ENCODE measurements around the gene KLHL17. TPM values are rescaled to one million over a fixed set of nuclear protein-coding genes. Genes with fewer than 3 reads are reported as not detected.

Gene KLHL17
- total RNA-seq, 2 donors from 2014 or later: 12.7 to 22.8 TPM

GRCh38 chr1:966135-966703 lies 5.8 kb downstream of the KLHL17 start, which contains the start of gene PLEKHN1:
PLEKHN1 (plus strand) TSS chr1:966482; CDS start chr1:966532, 50 bp downstream.
- peaks cover 0 to 6% of the 10 kb centered on the region in 2 donors for H3K9me3 Mint-ChIP-seq
- peak within 1 kb of the TSS; percentile 87 to 88 for H3K4me3 Mint-ChIP-seq
- H3K27ac Mint-ChIP-seq: no peak within 1 kb of the TSS
- peaks cover 7% of the 10 kb centered on the region for H3K4me1 Mint-ChIP-seq (ENCODE audit: low read depth)
- peaks cover 0 to 2% of the 10 kb centered on the region in 2 donors for H3K36me3 Mint-ChIP-seq (ENCODE audit: insufficient read depth in 2 of 2)
- H3K27me3 Mint-ChIP-seq (ENCODE audit: low read depth): peaks cover 17% of the 10 kb centered on the region
- peak; percentile 58 to 61 for ATAC-seq (replicated peaks in 1 of 2)
- peak; percentile 40 to 46 for DNase-seq

GRCh38 chr1:966704-967300 lies 6.4 kb downstream of the KLHL17 start:
- ATAC-seq (replicated peaks in 1 of 2) (peak; percentile 90 to 94), DNase-seq (peak; percentile 81 to 88)
- Mint-ChIP-seq H3K27ac (no peak overlapping the region), H3K27me3 (ENCODE audit: low read depth) (peaks cover 17% of the 10 kb centered on the region), H3K9me3 (peaks cover 0 to 6% of the 10 kb centered on the region in 2 donors), H3K36me3 (ENCODE audit: insufficient read depth in 2 of 2) (peaks cover 0 to 2% of the 10 kb centered on the region in 2 donors), H3K4me1 (ENCODE audit: low read depth) (peaks cover 7% of the 10 kb centered on the region), H3K4me3 (peak overlapping the region; percentile 87 to 88)

GRCh38 chr1:967466-968343 lies 7.3 kb downstream of the KLHL17 start:
- ATAC-seq (replicated peaks in 1 of 2) (no peak), DNase-seq (no peak)
- no peaks in the 10 kb centered on the region for H3K36me3 Mint-ChIP-seq (ENCODE audit: insufficient read depth in 2 of 2)
- H3K27ac Mint-ChIP-seq: no peak overlapping the region
- peaks cover 17% of the 10 kb centered on the region for H3K27me3 Mint-ChIP-seq (ENCODE audit: low read depth)
- H3K4me1 Mint-ChIP-seq (ENCODE audit: low read depth): peaks cover 7% of the 10 kb centered on the region
- peaks cover 0 to 6% of the 10 kb centered on the region in 2 donors for H3K9me3 Mint-ChIP-seq
- H3K4me3 Mint-ChIP-seq: peak overlapping the region in 1 of 2 donors; percentile 88

GRCh38 chr1:969260-969855 lies 9.0 kb downstream of the KLHL17 start:
- DNase-seq: no peak
- Mint-ChIP-seq H3K4me1 (ENCODE audit: low read depth) (peaks cover 7% of the 10 kb centered on the region), H3K27ac (no peak overlapping the region), H3K9me3 (peaks cover 0 to 6% of the 10 kb centered on the region in 2 donors), H3K36me3 (ENCODE audit: insufficient read depth in 2 of 2) (no peaks in the 10 kb centered on the region), H3K27me3 (ENCODE audit: low read depth) (peaks cover 17% of the 10 kb centered on the region), H3K4me3 (no peak overlapping the region)
- no peak for ATAC-seq (replicated peaks in 1 of 2)

GRCh38 chr1:970242-970972 lies 10.0 kb downstream of the KLHL17 start:
- H3K9me3 Mint-ChIP-seq: peaks cover 0 to 6% of the 10 kb centered on the region in 2 donors
- no peak overlapping the region for H3K4me3 Mint-ChIP-seq
- ATAC-seq (replicated peaks in 1 of 2): no peak
- no peak overlapping the region for H3K27ac Mint-ChIP-seq
- H3K27me3 Mint-ChIP-seq (ENCODE audit: low read depth): peaks cover 25% of the 10 kb centered on the region
- H3K36me3 Mint-ChIP-seq (ENCODE audit: insufficient read depth in 2 of 2): no peaks in the 10 kb centered on the region
- no peak for DNase-seq
- H3K4me1 Mint-ChIP-seq (ENCODE audit: low read depth): peaks cover 6% of the 10 kb centered on the region

- no peak for ATAC-seq (replicated peaks in 1 of 2)
- Mint-ChIP-seq H3K27me3 (ENCODE audit: low read depth) (peaks cover 31% of the 10 kb centered on the region), H3K27ac (no peak overlapping the region), H3K4me1 (ENCODE audit: low read depth) (no peaks in the 10 kb centered on the region), H3K9me3 (peaks cover 0 to 6% of the 10 kb centered on the region in 2 donors), H3K4me3 (no peak overlapping the region), H3K36me3 (ENCODE audit: insufficient read depth in 2 of 2) (no peaks in the 10 kb centered on the region)
- DNase-seq: no peak
These were observed 10.8 kb downstream of the KLHL17 start for GRCh38 chr1:970973-971730.

GRCh38 chr1:971751-972506 lies 11.5 kb downstream of the KLHL17 start:
- ATAC-seq (replicated peaks in 1 of 2): no peak
- H3K36me3 Mint-ChIP-seq (ENCODE audit: insufficient read depth in 2 of 2): no peaks in the 10 kb centered on the region

GRCh38 chr1:972726-973458 lies 12.5 kb downstream of the KLHL17 start:
- no peak overlapping the region for H3K27ac Mint-ChIP-seq
- no peak for DNase-seq
- peaks cover 31% of the 10 kb centered on the region for H3K27me3 Mint-ChIP-seq (ENCODE audit: low read depth)
- H3K36me3 Mint-ChIP-seq (ENCODE audit: insufficient read depth in 2 of 2): no peaks in the 10 kb centered on the region
- H3K9me3 Mint-ChIP-seq: peaks cover 0 to 6% of the 10 kb centered on the region in 2 donors
- ATAC-seq (replicated peaks in 1 of 2): no peak
- H3K4me3 Mint-ChIP-seq: no peak overlapping the region
- H3K4me1 Mint-ChIP-seq (ENCODE audit: low read depth): no peaks in the 10 kb centered on the region

More at GRCh38 chr1:971751-972506, 11.5 kb downstream of the KLHL17 start:
- no peak overlapping the region for H3K4me3 Mint-ChIP-seq
- peaks cover 0 to 6% of the 10 kb centered on the region in 2 donors for H3K9me3 Mint-ChIP-seq
- peaks cover 31% of the 10 kb centered on the region for H3K27me3 Mint-ChIP-seq (ENCODE audit: low read depth)
- no peaks in the 10 kb centered on the region for H3K4me1 Mint-ChIP-seq (ENCODE audit: low read depth)
- no peak overlapping the region for H3K27ac Mint-ChIP-seq
- DNase-seq: no peak

DNA sequence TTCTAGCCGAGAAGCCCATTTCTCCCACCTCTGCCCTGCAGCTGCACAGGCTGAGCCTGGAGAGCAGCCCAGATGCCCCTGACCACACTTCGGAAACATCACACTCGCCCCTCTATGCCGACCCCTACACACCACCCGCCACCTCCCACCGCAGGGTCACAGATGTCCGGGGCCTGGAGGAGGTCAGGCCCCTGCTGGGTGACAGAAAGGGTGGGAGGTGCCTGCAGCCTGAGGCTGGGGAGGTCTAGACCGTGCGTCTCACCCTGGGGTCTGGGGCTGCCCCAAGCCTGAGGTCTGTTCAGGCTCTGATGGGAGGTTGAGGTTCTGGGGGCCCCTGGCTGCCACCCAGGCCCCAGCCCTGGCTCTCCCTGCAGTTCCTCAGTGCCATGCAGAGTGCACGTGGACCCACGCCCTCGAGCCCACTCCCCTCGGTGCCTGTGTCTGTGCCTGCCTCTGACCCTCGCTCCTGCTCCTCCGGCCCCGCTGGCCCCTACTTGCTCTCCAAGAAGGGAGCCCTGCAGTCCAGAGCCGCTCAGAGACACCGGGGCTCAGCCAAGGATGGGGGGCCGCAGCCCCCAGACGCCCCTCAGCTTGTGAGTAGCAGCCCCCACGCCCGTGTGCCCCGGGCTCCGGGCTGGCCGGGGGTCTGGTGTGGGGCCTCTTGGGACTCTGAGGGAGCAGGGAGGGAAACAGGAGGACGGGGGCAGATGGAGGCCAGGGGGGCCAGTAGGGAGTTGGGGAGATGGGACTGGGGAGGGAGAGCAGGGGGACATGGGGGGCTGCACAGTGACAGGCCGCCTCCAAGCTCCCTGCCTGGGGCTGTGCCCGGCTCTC lies 13.3 kb downstream of the KLHL17 start:
- H3K36me3 Mint-ChIP-seq (ENCODE audit: insufficient read depth in 2 of 2): no peaks in the 10 kb centered on the region
- ATAC-seq (replicated peaks in 1 of 2) (no peak), DNase-seq (no peak)
- H3K27me3 Mint-ChIP-seq (ENCODE audit: low read depth): peaks cover 24% of the 10 kb centered on the region
- H3K9me3 Mint-ChIP-seq: peaks cover 0 to 6% of the 10 kb centered on the region in 2 donors
- H3K4me1 Mint-ChIP-seq (ENCODE audit: low read depth): no peaks in the 10 kb centered on the region
- H3K27ac Mint-ChIP-seq: no peak overlapping the region
- no peak overlapping the region for H3K4me3 Mint-ChIP-seq

- no peak for DNase-seq
- H3K9me3 Mint-ChIP-seq: peaks cover 0 to 5% of the 10 kb centered on the region in 2 donors
- H3K27ac Mint-ChIP-seq: no peak overlapping the region
- H3K4me1 Mint-ChIP-seq (ENCODE audit: low read depth): no peaks in the 10 kb centered on the region
- ATAC-seq (replicated peaks in 1 of 2): no peak
- H3K36me3 Mint-ChIP-seq (ENCODE audit: insufficient read depth in 2 of 2): no peaks in the 10 kb centered on the region
- H3K27me3 Mint-ChIP-seq (ENCODE audit: low read depth): peaks cover 21% of the 10 kb centered on the region
- H3K4me3 Mint-ChIP-seq: no peak overlapping the region
These were observed 13.9 kb downstream of the KLHL17 start for GRCh38 chr1:974293-974640.

Data from activated T-cell treated with anti-CD3 and anti-CD28 coated beads, Interleukin-2, amount 50 U/mL, for 72 hours (primary cell).